ENCODE measurements around the gene MTREX. TPM values are rescaled to one million over a fixed set of nuclear protein-coding genes. Genes with fewer than 3 reads are reported as not detected.
A peak's percentile ranks its signal among the peaks of the same experiment; 100 is the strongest.

Gene MTREX
- total RNA-seq, 2 donors from 2014 or later, result 61.0 to 73.7 TPM

- H3K27ac Mint-ChIP-seq, result no peak overlapping the region
Observed at GRCh38 chr5:55429613-55430253, 121.9 kb downstream of the MTREX start.

GRCh38 chr5:55432549-55432948 is 124.8 kb downstream of the MTREX start:
- Mint-ChIP-seq H3K4me1 (no peaks in the 10 kb centered on the region), H3K4me3 (no peak overlapping the region), H3K27me3 (no peaks in the 10 kb centered on the region), H3K27ac (no peak overlapping the region), H3K36me3 (ENCODE audit: low read depth) (peaks cover 14% of the 10 kb centered on the region)
- H3K9me3 ChIP-seq (ENCODE audit: control insufficient read depth, low read length, poor library complexity, severe bottlenecking), result no peaks in the 10 kb centered on the region
- DNase-seq (no peak), ATAC-seq (no peak)

More at GRCh38 chr5:55429613-55430253, 121.9 kb downstream of the MTREX start:
- no peak for ATAC-seq
- Mint-ChIP-seq H3K27me3 (no peaks in the 10 kb centered on the region), H3K4me1 (no peaks in the 10 kb centered on the region), H3K4me3 (no peak overlapping the region), H3K36me3 (ENCODE audit: low read depth) (peaks cover 15% of the 10 kb centered on the region)
- DNase-seq, result no peak
- H3K9me3 ChIP-seq (ENCODE audit: control insufficient read depth, low read length, poor library complexity, severe bottlenecking), result no peaks in the 10 kb centered on the region

- Mint-ChIP-seq H3K36me3 (ENCODE audit: low read depth) (peaks cover 4% of the 10 kb centered on the region), H3K27me3 (no peaks in the 10 kb centered on the region), H3K27ac (no peak overlapping the region), H3K4me3 (no peak overlapping the region), H3K4me1 (peaks cover 14% of the 10 kb centered on the region)
- DNase-seq, result no peak
- no peak for ATAC-seq
- H3K9me3 ChIP-seq (ENCODE audit: control insufficient read depth, low read length, poor library complexity, severe bottlenecking), result no peaks in the 10 kb centered on the region
Observed at GRCh38 chr5:55437452-55437851, 129.7 kb downstream of the MTREX start.

- ATAC-seq, result no peak
- Mint-ChIP-seq H3K27me3 (no peaks in the 10 kb centered on the region), H3K4me3 (no peak overlapping the region), H3K36me3 (ENCODE audit: low read depth) (peaks cover 4% of the 10 kb centered on the region), H3K27ac (no peak overlapping the region), H3K4me1 (peaks cover 16% of the 10 kb centered on the region)
- no peaks in the 10 kb centered on the region for H3K9me3 ChIP-seq (ENCODE audit: control insufficient read depth, low read length, poor library complexity, severe bottlenecking)
- no peak for DNase-seq
Observed at GRCh38 chr5:55437859-55438206, 130.0 kb downstream of the MTREX start.

- no peak overlapping the region for H3K27ac Mint-ChIP-seq
- peaks cover 4% of the 10 kb centered on the region for H3K36me3 Mint-ChIP-seq (ENCODE audit: low read depth)
- peaks cover 16% of the 10 kb centered on the region for H3K4me1 Mint-ChIP-seq
Observed at GRCh38 chr5:55438998-55439397, 131.2 kb downstream of the MTREX start.

GRCh38 chr5:55440188-55440646 is 132.4 kb downstream of the MTREX start:
- no peak for DNase-seq

More at GRCh38 chr5:55438998-55439397, 131.2 kb downstream of the MTREX start:
- H3K4me3 Mint-ChIP-seq, result no peak overlapping the region
- no peaks in the 10 kb centered on the region for H3K27me3 Mint-ChIP-seq
- ATAC-seq, result no peak
- no peak for DNase-seq
- H3K9me3 ChIP-seq (ENCODE audit: control insufficient read depth, low read length, poor library complexity, severe bottlenecking), result no peaks in the 10 kb centered on the region

GRCh38 chr5:55441107-55441771 is 133.4 kb downstream of the MTREX start:
- peaks cover 18% of the 10 kb centered on the region for H3K4me1 Mint-ChIP-seq
- no peaks in the 10 kb centered on the region for H3K9me3 ChIP-seq (ENCODE audit: control insufficient read depth, low read length, poor library complexity, severe bottlenecking)
- peak overlapping the region; percentile 51 for H3K27ac Mint-ChIP-seq
- H3K4me3 Mint-ChIP-seq, result no peak overlapping the region
- DNase-seq, result no peak
- no peak for ATAC-seq
- peaks cover 2% of the 10 kb centered on the region for H3K36me3 Mint-ChIP-seq (ENCODE audit: low read depth)
- no peaks in the 10 kb centered on the region for H3K27me3 Mint-ChIP-seq

More at GRCh38 chr5:55440188-55440646, 132.4 kb downstream of the MTREX start:
- no peak overlapping the region for H3K4me3 Mint-ChIP-seq
- H3K27ac Mint-ChIP-seq, result peak overlapping the region; percentile 39
- H3K9me3 ChIP-seq (ENCODE audit: control insufficient read depth, low read length, poor library complexity, severe bottlenecking), result no peaks in the 10 kb centered on the region
- no peaks in the 10 kb centered on the region for H3K27me3 Mint-ChIP-seq
- peaks cover 2% of the 10 kb centered on the region for H3K36me3 Mint-ChIP-seq (ENCODE audit: low read depth)
- peaks cover 18% of the 10 kb centered on the region for H3K4me1 Mint-ChIP-seq
- peak; percentile 40 for ATAC-seq

GRCh38 chr5:55441954-55442353 is 134.2 kb downstream of the MTREX start:
- DNase-seq, result no peak
- H3K27me3 Mint-ChIP-seq, result no peaks in the 10 kb centered on the region
- no peaks in the 10 kb centered on the region for H3K9me3 ChIP-seq (ENCODE audit: control insufficient read depth, low read length, poor library complexity, severe bottlenecking)
- no peaks in the 10 kb centered on the region for H3K36me3 Mint-ChIP-seq (ENCODE audit: low read depth)
- H3K4me1 Mint-ChIP-seq, result peaks cover 18% of the 10 kb centered on the region
- H3K4me3 Mint-ChIP-seq, result no peak overlapping the region
- ATAC-seq, result no peak
- H3K27ac Mint-ChIP-seq, result peak overlapping the region; percentile 51

- H3K27ac Mint-ChIP-seq, result no peak overlapping the region
- DNase-seq (no peak), ATAC-seq (no peak)
- no peaks in the 10 kb centered on the region for H3K36me3 Mint-ChIP-seq (ENCODE audit: low read depth)
- no peaks in the 10 kb centered on the region for H3K27me3 Mint-ChIP-seq
- no peaks in the 10 kb centered on the region for H3K9me3 ChIP-seq (ENCODE audit: control insufficient read depth, low read length, poor library complexity, severe bottlenecking)
- no peak overlapping the region for H3K4me3 Mint-ChIP-seq
- peaks cover 9% of the 10 kb centered on the region for H3K4me1 Mint-ChIP-seq
Observed at GRCh38 chr5:55445791-55446190, 138.0 kb downstream of the MTREX start.

- DNase-seq, result no peak
- H3K27me3 Mint-ChIP-seq, result no peaks in the 10 kb centered on the region
- no peak for ATAC-seq
- peaks cover 7% of the 10 kb centered on the region for H3K4me1 Mint-ChIP-seq
- H3K9me3 ChIP-seq (ENCODE audit: control insufficient read depth, low read length, poor library complexity, severe bottlenecking), result no peaks in the 10 kb centered on the region
- peaks cover 2% of the 10 kb centered on the region for H3K36me3 Mint-ChIP-seq (ENCODE audit: low read depth)
- H3K27ac Mint-ChIP-seq, result no peak overlapping the region
- H3K4me3 Mint-ChIP-seq, result no peak overlapping the region
Observed at GRCh38 chr5:55446640-55447351, 139.0 kb downstream of the MTREX start.

- no peak for ATAC-seq
- no peak overlapping the region for H3K27ac Mint-ChIP-seq
- H3K36me3 Mint-ChIP-seq (ENCODE audit: low read depth), result peaks cover 2% of the 10 kb centered on the region
- H3K27me3 Mint-ChIP-seq, result no peaks in the 10 kb centered on the region
- DNase-seq, result no peak
- H3K4me3 Mint-ChIP-seq, result no peak overlapping the region
- H3K9me3 ChIP-seq (ENCODE audit: control insufficient read depth, low read length, poor library complexity, severe bottlenecking), result no peaks in the 10 kb centered on the region
- peaks cover 3% of the 10 kb centered on the region for H3K4me1 Mint-ChIP-seq
Observed at GRCh38 chr5:55450050-55450765, 142.4 kb downstream of the MTREX start.

GRCh38 chr5:55451976-55452375 is 144.2 kb downstream of the MTREX start:
- H3K4me1 Mint-ChIP-seq, result peaks cover 3% of the 10 kb centered on the region

GRCh38 chr5:55453211-55453610 is 145.4 kb downstream of the MTREX start:
- H3K9me3 ChIP-seq (ENCODE audit: control insufficient read depth, low read length, poor library complexity, severe bottlenecking), result no peaks in the 10 kb centered on the region
- Mint-ChIP-seq H3K36me3 (ENCODE audit: low read depth) (peaks cover 2% of the 10 kb centered on the region), H3K4me3 (no peak overlapping the region), H3K27me3 (no peaks in the 10 kb centered on the region), H3K4me1 (peaks cover 3% of the 10 kb centered on the region), H3K27ac (no peak overlapping the region)
- ATAC-seq, result no peak
- no peak for DNase-seq

More at GRCh38 chr5:55451976-55452375, 144.2 kb downstream of the MTREX start:
- no peak overlapping the region for H3K27ac Mint-ChIP-seq
- no peak for ATAC-seq
- H3K9me3 ChIP-seq (ENCODE audit: control insufficient read depth, low read length, poor library complexity, severe bottlenecking), result no peaks in the 10 kb centered on the region
- no peak for DNase-seq
- H3K4me3 Mint-ChIP-seq, result no peak overlapping the region
- no peaks in the 10 kb centered on the region for H3K27me3 Mint-ChIP-seq
- peaks cover 2% of the 10 kb centered on the region for H3K36me3 Mint-ChIP-seq (ENCODE audit: low read depth)
